ENCODE measurements around the gene CDC25B. TPM values are rescaled to one million over a fixed set of nuclear protein-coding genes. Genes with fewer than 3 reads are reported as not detected.
A peak's percentile ranks its signal among the peaks of the same experiment; 100 is the strongest.

Gene CDC25B
- total RNA-seq, 1 experiment from 2014 or later = 66.7 TPM

GRCh38 chr20:3794701-3795420, 1.2 kb upstream of the CDC25B start:
- Mint-ChIP-seq H3K9me3 (ENCODE audit: unreplicated experiment) (no peaks in the 10 kb centered on the region), H3K27ac (ENCODE audit: unreplicated experiment) (no peak overlapping the region), H3K27me3 (ENCODE audit: insufficient read depth, unreplicated experiment) (no peaks in the 10 kb centered on the region), H3K4me3 (ENCODE audit: unreplicated experiment) (peak overlapping the region; percentile 84), H3K36me3 (ENCODE audit: insufficient read depth, unreplicated experiment) (peaks cover 6% of the 10 kb centered on the region), H3K4me1 (ENCODE audit: low read depth, unreplicated experiment) (peaks cover 16% of the 10 kb centered on the region)
- CTCF ChIA-PET = interaction anchor here (0.7 kb wide), 1 partner anchor 13 kb away, joined by 3 read pairs; no protein-coding TSS in a partner anchor
- intact Hi-C loops (cut with micrococcal nuclease; ENCODE audit: unreplicated experiment) = no loop called here
- no peak overlapping the region for H3K4me3 ChIP-seq (ENCODE audit: low read depth, low read length)
- peaks cover 28% of the 10 kb centered on the region for H3K4me1 ChIP-seq
- no TSS peak for BruUV-seq (replicated peaks)
- no peak for DNase-seq
- TF ChIP-seq CTCF (IDR thresholded peaks at IDR 0.05; ENCODE audit: insufficient read depth in 1 of 2, low read depth in 1 of 2, low read length in 1 of 2, severe bottlenecking in 1 of 2, unreplicated experiment in 1 of 2) = no peak
- H3K27me3 ChIP-seq (replicated peaks; ENCODE audit: control insufficient read depth, insufficient read depth, low read length) = no peaks in the 10 kb centered on the region
- no peaks in the 10 kb centered on the region for H3K9me3 ChIP-seq
- peaks cover 6% of the 10 kb centered on the region for H3K36me3 ChIP-seq (ENCODE audit: control insufficient read depth, insufficient read depth, low read length)
- POLR2A ChIA-PET = interaction anchor here (1.8 kb wide), 1 partner anchor 27 kb away, joined by 11 read pairs; the partner anchor contains the start of gene ADISSP

- peak in 1 of 2 experiments; percentile 45 for DNase-seq
- intact Hi-C loops (cut with micrococcal nuclease; ENCODE audit: unreplicated experiment) = no loop called here
- Histone ChIP-seq H3K4me3 (ENCODE audit: low read depth, low read length) (peak overlapping the region; percentile 69), H3K36me3 (ENCODE audit: control insufficient read depth, insufficient read depth, low read length) (peaks cover 7% of the 10 kb centered on the region), H3K9me3 (no peaks in the 10 kb centered on the region), H3K4me1 (peaks cover 36% of the 10 kb centered on the region), H3K27me3 (replicated peaks; ENCODE audit: control insufficient read depth, insufficient read depth, low read length) (no peaks in the 10 kb centered on the region)
- BruUV-seq (replicated peaks) = TSS peak; percentile 53
- Mint-ChIP-seq H3K9me3 (ENCODE audit: unreplicated experiment) (no peaks in the 10 kb centered on the region), H3K27ac (ENCODE audit: unreplicated experiment) (peak overlapping the region; percentile 93), H3K4me1 (ENCODE audit: low read depth, unreplicated experiment) (peaks cover 25% of the 10 kb centered on the region), H3K27me3 (ENCODE audit: insufficient read depth, unreplicated experiment) (no peaks in the 10 kb centered on the region), H3K4me3 (ENCODE audit: unreplicated experiment) (peak overlapping the region; percentile 84), H3K36me3 (ENCODE audit: insufficient read depth, unreplicated experiment) (peaks cover 17% of the 10 kb centered on the region)
- POLR2A ChIA-PET = interaction anchor here (0.5 to 1.8 kb wide), 7 partner anchors 10 to 375 kb away, joined by 3 to 11 read pairs (median 4); partner anchors contain the start of genes ADISSP, AP5S1 and CENPB
- CTCF ChIA-PET = interaction anchor here (0.6 to 1.9 kb wide), 4 partner anchors 10 to 80 kb away, joined by 3 to 18 read pairs (median 4); partner anchors contain the start of genes AP5S1 and CENPB
- TF ChIP-seq CTCF (IDR thresholded peaks at IDR 0.05; ENCODE audit: insufficient read depth in 1 of 2, low read depth in 1 of 2, low read length in 1 of 2, severe bottlenecking in 1 of 2, unreplicated experiment in 1 of 2) = no peak
Measured at GRCh38 chr20:3796477-3797225, 541 bp downstream of the CDC25B start.

- H3K4me1 ChIP-seq = peaks cover 36% of the 10 kb centered on the region
- ChIA-PET CTCF (interaction anchor here (1.9 kb wide), 1 partner anchor 22 kb away, joined by 18 read pairs; no protein-coding TSS in a partner anchor), POLR2A (no interaction called here)
- Mint-ChIP-seq H3K27ac (ENCODE audit: unreplicated experiment) (peak overlapping the region; percentile 19), H3K27me3 (ENCODE audit: insufficient read depth, unreplicated experiment) (no peaks in the 10 kb centered on the region), H3K4me1 (ENCODE audit: low read depth, unreplicated experiment) (peaks cover 25% of the 10 kb centered on the region), H3K9me3 (ENCODE audit: unreplicated experiment) (no peaks in the 10 kb centered on the region), H3K36me3 (ENCODE audit: insufficient read depth, unreplicated experiment) (peaks cover 21% of the 10 kb centered on the region), H3K4me3 (ENCODE audit: unreplicated experiment) (peak overlapping the region; percentile 84)
- H3K9me3 ChIP-seq = no peaks in the 10 kb centered on the region
- peak overlapping the region; percentile 69 for H3K4me3 ChIP-seq (ENCODE audit: low read depth, low read length)
- no peak for TF ChIP-seq CTCF (IDR thresholded peaks at IDR 0.05; ENCODE audit: insufficient read depth in 1 of 2, low read depth in 1 of 2, low read length in 1 of 2, severe bottlenecking in 1 of 2, unreplicated experiment in 1 of 2)
- no peak for DNase-seq
- H3K27me3 ChIP-seq (replicated peaks; ENCODE audit: control insufficient read depth, insufficient read depth, low read length) = no peaks in the 10 kb centered on the region
- intact Hi-C loops (cut with micrococcal nuclease; ENCODE audit: unreplicated experiment) = no loop called here
- BruUV-seq (replicated peaks) = no TSS peak
- peaks cover 7% of the 10 kb centered on the region for H3K36me3 ChIP-seq (ENCODE audit: control insufficient read depth, insufficient read depth, low read length)
Measured at GRCh38 chr20:3797226-3797545, 1.1 kb downstream of the CDC25B start.

All from Caco-2 (cell line).